Lower leg skin (tissue), 3 donors: ENCODE measurements around the gene CACNA1G.

Source experiments
- POLR2A ChIP-seq, 2 donors: fragments of 450-650 bp; IDR thresholded peaks; one replicate each; pipeline ENCODE4 v1.6.1; 2016 to 2017; ENCODE audit warnings: antibody characterized with exemption in 2 of 2, mild to moderate bottlenecking in 1 of 2, moderate library complexity in 1 of 2
- TF ChIP-seq, protein P1 (sequence below), 3 donors: fragments of 450-650 bp; IDR thresholded peaks; one replicate each; pipeline ENCODE4 v1.5.1; 2016; ENCODE audit warnings: antibody characterized with exemption in 3 of 3, mild to moderate bottlenecking in 3 of 3, moderate library complexity in 2 of 3

DNA sequence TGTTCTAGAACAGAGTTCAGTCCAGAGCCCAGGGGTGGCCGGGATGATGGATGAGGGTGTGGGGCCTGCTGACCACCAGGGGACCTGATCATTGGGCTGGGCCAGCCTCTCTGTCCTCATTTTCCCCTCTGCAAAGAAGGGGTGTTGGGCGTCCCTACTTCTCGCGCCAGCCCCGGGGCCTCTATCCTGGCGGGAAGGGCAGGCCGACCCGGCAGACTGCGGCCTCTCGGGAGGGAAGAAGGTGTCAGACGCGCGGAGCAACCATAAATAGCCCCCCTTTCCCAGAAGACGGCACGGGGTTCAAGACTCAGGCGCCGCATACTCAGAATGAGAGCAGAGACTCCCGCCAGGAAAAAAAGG lies 2.0 kb upstream of the CACNA1G start:
- TF ChIP-seq, protein P1, sequence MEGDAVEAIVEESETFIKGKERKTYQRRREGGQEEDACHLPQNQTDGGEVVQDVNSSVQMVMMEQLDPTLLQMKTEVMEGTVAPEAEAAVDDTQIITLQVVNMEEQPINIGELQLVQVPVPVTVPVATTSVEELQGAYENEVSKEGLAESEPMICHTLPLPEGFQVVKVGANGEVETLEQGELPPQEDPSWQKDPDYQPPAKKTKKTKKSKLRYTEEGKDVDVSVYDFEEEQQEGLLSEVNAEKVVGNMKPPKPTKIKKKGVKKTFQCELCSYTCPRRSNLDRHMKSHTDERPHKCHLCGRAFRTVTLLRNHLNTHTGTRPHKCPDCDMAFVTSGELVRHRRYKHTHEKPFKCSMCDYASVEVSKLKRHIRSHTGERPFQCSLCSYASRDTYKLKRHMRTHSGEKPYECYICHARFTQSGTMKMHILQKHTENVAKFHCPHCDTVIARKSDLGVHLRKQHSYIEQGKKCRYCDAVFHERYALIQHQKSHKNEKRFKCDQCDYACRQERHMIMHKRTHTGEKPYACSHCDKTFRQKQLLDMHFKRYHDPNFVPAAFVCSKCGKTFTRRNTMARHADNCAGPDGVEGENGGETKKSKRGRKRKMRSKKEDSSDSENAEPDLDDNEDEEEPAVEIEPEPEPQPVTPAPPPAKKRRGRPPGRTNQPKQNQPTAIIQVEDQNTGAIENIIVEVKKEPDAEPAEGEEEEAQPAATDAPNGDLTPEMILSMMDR (IDR thresholded peaks at IDR 0.05) = no peak
- TF ChIP-seq POLR2A (IDR thresholded peaks at IDR 0.05) = no peak
